KOPT-K1 (cell line): ENCODE data around the gene ELOVL6.
"Not testable (repeated sequence)": the region's sequence is repeated elsewhere in the genome, so short reads cannot be mapped to it uniquely, and the experiment has no call there.

ENCODE experiments used
- H3K27ac ChIP-seq: fragments of 200-600 bp; sonication (generic); 2 replicates; pipeline ENCODE4 v1.5.1; 2016; ENCODE audit warnings: antibody characterized with exemption, mild to moderate bottlenecking, low read depth, low read length; ENCODE audit not compliant: poor library complexity, severe bottlenecking
- H3K36me3 ChIP-seq: fragments of 200-600 bp; sonication (generic); 2 replicates; pipeline ENCODE4 v1.5.1; 2017; ENCODE audit warnings: antibody characterized with exemption, mild to moderate bottlenecking, low read length, moderate library complexity; ENCODE audit not compliant: insufficient read depth
- H3K9me3 ChIP-seq: fragments of 200-600 bp; sonication (generic); 2 replicates; pipeline ENCODE4 v1.5.1; 2017; ENCODE audit warnings: antibody characterized with exemption, low read length, mild to moderate bottlenecking; ENCODE audit not compliant: insufficient read depth, poor library complexity, severe bottlenecking

Gene ELOVL6, protein sequence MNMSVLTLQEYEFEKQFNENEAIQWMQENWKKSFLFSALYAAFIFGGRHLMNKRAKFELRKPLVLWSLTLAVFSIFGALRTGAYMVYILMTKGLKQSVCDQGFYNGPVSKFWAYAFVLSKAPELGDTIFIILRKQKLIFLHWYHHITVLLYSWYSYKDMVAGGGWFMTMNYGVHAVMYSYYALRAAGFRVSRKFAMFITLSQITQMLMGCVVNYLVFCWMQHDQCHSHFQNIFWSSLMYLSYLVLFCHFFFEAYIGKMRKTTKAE

DNA sequence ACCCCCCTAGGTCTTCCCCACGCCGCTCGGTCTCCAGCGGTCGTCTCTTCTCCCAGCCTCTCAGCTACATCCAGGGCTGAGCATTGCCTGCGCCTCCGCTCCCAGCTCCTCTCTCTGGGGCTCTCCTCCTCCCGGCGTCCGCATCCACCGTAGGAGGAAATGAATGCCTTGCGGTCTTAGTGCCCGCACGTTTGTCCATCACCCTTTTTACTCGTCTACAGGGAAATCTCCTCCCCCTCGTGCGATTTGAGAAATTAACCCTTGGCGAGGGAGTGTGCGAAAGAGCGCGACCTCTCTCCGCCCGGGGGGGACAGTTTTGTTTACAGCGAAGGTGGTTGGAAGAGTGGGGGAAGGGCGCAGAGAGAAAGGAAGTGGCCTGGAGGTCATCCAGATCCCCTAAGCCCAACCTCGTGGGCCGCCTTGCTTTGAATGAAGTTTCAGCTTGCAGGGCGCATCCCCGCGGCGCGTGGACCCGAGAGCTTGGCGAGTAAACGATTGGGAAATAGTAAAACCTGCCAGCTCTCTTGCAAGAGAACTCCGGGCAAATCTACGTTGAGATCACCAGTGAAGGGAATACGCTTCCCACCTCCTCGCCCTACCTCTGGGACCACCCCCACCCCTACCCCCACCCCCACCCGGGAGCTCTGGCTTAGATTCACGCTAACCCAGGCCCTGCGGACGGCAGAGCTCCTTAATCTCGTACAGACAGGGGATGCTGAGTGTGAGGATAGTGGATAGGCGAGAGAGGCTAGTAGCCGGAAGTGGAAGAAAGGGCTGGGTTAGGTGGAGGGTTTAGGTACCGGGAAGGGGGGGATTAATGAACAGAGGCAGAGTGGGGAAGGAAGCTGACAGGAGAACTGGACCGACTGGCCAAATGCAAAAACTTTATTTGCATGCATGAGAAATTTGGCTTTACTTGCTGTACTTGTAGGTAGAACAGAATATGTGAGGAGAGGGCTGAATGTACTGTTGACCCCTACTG lies at the start of gene ELOVL6:
Gene ELOVL6, minus strand, starts transcription at position 181 of the 982 bp plus-strand sequence. CDS start 280 bp downstream, outside the sequence.
- H3K36me3 ChIP-seq = no peaks in the 10 kb centered on the region
- H3K9me3 ChIP-seq = no peaks in the 10 kb centered on the region

DNA sequence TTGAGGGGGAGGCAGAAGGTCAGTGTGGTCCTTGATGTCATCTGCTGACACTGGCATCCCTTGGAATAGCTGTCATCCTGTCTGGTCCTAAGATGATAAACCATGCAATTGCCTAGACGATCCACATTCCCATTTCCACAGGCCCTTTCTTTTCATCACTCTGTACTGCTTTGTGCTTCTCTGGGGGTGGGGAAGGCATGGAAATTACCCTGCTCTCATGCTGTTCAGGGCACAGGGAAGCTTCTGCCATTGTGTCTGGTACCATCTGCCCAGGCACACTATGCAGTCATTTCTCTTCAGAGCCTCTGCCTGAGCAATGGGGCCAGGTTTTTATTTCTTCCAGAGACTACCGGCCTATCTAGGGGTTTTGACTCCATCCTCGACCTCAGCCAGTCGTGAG lies 49.7 kb upstream of the ELOVL6 start:
- Histone ChIP-seq H3K27ac (no peak overlapping the region), H3K36me3 (no peaks in the 10 kb centered on the region), H3K9me3 (no peaks in the 10 kb centered on the region)

More for the DNA sequence above, at the start of gene ELOVL6:
- H3K27ac ChIP-seq = peak within 1 kb of the TSS; percentile 93

DNA sequence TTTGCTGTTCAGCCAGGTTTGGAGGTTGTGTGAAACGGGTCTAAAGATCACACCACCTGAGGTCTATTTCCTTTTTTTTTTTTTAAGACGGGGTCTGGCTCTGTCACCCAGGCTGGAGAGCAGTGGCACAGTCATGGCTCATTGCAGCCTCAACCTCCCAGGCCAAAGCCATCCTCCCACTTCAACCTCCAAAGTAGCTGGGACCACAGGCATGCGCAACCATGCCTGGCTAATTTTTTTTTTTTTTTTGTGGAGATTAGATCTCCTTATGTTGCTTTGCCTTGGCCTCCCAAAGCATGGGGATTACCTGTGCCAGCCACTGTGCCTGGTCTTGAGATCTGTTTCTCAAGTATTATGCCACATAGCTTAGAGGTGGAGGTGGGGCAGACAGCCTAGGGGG lies 49.2 kb upstream of the ELOVL6 start:
- Histone ChIP-seq H3K27ac (no peak overlapping the region), H3K9me3 (no peaks in the 10 kb centered on the region), H3K36me3 (no peaks in the 10 kb centered on the region)

DNA sequence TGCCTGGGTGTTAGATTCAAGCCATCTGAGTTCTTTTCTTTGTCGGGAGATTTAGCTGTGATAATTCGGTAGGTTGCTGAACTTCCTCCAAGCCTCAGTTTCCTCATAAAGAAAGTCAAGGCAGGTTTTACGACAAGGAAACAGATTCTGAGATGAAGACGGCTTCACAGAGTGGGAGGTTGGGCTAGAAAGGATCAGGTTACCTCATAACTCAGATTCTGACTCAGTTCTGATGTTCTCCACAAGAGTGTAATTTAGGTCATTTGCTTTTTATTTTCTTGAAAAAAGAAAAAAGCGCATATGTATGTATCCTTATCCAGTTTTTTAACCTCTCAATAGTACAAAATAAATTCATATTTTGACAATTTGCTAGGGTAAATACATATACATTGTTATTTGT lies 47.2 kb upstream of the ELOVL6 start:
- Histone ChIP-seq H3K36me3 (no peaks in the 10 kb centered on the region), H3K9me3 (no peaks in the 10 kb centered on the region), H3K27ac (no peak overlapping the region)

DNA sequence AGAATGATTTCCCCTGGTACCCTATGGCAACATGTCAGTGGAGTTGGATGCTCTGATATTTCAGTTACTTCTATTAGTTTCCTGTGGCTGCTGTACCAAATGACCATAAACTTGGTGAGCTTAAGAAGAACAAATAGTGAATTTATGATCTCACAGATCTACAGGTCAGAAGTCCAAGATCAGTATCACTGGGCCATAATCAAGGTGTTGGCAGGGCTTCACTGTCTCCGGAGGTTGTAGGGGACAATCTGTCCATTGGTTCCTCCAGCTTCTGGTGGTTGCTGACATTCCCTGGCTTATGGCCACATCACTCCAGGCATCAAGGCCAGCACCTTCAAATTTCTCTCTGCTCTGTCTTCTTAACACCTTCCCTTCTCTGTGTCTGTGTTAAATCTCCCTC lies 37.9 kb upstream of the ELOVL6 start:
- no peaks in the 10 kb centered on the region for H3K9me3 ChIP-seq
- no peak overlapping the region for H3K27ac ChIP-seq
- no peaks in the 10 kb centered on the region for H3K36me3 ChIP-seq

DNA sequence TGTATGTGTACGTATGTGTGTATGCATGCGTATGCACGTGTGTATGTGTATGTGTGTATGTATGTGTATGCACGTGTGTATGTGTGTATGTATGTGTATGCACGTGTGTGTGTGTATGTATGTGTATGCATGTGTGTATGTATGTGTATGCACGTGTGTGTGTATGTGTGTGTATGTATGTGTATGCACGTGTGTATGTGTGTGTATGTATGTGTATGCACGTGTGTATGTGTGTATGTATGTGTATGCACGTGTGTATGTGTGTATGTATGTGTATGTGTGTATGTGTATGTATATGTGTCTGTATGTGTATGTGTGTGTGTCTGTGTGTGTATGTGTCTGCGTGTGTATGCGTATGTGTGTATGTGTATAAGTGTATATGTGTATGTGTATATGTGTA lies 35.2 kb upstream of the ELOVL6 start:
- not testable (repeated sequence) for H3K36me3 ChIP-seq, H3K9me3 ChIP-seq, H3K27ac ChIP-seq

DNA sequence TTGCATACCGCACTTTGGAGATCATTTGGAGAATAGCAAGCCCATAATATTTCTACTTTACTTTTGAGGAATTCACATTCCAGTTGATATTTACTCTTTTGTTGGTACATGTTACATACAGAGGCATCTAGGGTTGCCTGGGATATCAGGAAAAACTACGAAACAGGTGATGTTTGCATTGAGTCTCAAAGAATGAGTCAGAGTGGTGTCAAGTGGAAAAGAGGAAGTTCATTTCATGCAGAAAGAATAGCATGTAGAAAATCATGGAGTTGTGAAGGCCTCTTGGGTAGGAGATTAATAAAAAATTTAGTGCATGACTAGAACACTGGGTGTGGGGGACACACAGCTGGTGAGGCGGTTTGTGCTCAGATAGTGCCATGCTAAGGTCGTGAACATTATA lies 33.5 kb upstream of the ELOVL6 start:
- Histone ChIP-seq H3K9me3 (no peaks in the 10 kb centered on the region), H3K36me3 (no peaks in the 10 kb centered on the region), H3K27ac (no peak overlapping the region)

DNA sequence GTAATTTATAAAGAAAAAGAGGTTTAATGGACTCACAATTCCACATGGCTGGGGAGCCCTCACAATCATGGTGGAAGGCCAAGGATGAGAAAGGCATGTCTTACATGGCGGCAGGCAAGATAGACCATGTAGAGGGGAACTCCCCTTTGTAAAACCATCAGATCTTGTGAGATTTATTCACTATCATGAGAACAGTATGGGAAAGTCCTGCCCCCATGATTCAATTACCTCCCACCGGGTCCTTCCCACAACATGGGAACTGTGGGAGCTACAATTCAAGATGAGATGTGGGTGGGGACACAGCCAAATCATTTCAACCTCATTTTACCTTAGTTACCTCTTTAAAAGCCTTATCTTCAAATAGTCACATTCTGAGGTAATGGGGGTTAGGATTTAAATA lies 30.9 kb upstream of the ELOVL6 start:
- Histone ChIP-seq H3K27ac (no peak overlapping the region), H3K36me3 (no peaks in the 10 kb centered on the region), H3K9me3 (no peaks in the 10 kb centered on the region)

DNA sequence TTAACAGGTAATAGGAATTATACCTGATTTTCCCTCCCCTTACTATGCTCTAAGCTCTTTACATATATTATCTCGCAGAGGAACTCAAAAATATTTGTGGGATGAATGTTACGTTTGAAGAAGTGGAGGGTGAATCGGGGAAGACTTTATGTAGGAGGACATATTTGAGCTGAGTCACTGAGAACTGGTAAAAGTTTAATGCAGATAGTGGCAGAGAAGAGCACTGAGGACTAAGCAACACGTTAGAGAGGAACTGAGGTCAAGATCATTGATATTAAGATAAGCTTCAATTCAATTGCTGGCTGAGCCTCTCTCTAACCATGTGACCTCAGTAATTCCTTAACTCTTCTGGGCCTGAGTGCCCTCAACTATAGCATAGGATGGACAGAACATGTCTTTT lies 26.4 kb upstream of the ELOVL6 start:
- Histone ChIP-seq H3K36me3 (no peaks in the 10 kb centered on the region), H3K27ac (no peak overlapping the region), H3K9me3 (no peaks in the 10 kb centered on the region)

DNA sequence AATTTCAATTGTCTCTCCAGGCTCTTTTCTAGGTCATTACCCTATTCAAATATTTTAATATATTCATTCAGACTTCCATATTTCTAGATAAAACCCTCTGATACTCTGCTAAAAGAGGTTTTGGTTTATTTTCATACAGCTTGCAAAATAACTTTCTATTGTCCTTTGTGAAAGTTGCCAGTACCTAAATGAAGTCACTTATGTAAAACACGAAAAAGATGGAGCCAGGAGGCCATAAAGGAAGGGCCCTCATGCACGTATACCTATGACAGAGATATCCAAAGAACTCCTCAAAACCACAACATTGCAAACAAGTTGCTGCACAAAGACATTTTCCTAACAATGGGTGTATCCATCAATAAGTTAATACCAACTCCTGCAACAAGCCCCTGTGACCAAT lies 25.7 kb upstream of the ELOVL6 start:
- Histone ChIP-seq H3K9me3 (peaks cover 2% of the 10 kb centered on the region), H3K27ac (no peak overlapping the region)

DNA sequence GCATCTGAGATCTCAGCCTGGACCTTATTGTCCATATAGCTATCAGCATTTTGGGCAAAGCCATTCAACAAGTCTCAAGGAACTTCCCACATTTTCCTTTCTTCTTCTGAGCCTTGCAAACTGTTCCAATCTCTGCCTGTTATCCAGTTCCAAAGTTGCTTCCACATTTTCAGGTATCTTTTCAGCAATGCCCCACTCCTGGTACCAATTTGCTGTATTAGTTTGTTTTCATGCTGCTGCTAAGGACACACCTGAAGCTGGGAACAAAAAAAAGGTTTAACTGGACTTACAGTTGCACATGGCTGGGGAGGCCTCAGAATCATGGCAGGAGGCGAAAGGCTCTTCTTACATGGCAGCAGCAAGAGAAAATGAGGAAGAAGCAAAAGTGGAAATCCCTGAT lies 20.5 kb upstream of the ELOVL6 start:
- H3K27ac ChIP-seq, H3K36me3 ChIP-seq: not testable (repeated sequence)
- peaks cover 14% of the 10 kb centered on the region for H3K9me3 ChIP-seq

More for the DNA sequence above, 25.7 kb upstream of the ELOVL6 start:
- H3K36me3 ChIP-seq = no peaks in the 10 kb centered on the region

DNA sequence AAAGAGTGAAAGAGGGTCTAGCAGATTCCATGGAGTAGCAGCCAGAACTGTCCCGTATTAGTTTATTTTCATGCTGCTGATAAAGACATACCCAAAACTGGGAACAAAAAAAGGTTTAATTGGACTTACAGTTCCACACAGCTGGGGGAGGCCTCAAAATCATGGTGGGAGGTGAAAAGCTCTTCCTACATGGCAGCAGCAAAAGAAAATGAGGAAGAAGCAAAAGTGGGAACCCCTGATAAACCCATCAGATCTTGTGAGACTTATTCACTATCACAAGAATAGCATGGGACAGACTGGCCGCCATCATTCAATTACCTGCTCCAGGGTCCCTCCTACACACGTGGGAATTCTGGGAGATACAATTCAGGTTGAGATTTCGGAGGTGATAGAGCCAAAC lies 18.8 kb upstream of the ELOVL6 start:
- H3K27ac ChIP-seq, H3K36me3 ChIP-seq: not testable (repeated sequence)
- H3K9me3 ChIP-seq = peaks cover 14% of the 10 kb centered on the region

DNA sequence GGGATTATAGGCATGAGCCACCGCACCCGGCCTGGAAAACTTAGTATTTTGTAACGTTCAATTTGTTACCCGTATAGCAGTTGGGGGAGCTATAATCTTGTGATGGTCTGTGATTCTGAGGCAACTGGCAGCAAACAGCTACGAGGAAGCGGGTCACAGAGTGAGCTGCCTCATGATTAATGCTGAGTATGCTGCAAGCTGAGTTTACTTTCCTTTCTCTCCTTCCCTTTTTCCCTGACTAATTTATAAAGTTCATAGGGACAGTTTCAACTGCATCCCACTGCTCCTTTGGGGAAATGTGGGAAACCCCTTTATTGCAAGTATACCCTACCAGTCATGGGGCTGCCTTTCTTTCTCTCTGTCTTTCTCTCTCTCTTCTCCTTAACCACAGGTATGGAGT lies 17.7 kb upstream of the ELOVL6 start:
- no peaks in the 10 kb centered on the region for H3K36me3 ChIP-seq
- peaks cover 14% of the 10 kb centered on the region for H3K9me3 ChIP-seq

DNA sequence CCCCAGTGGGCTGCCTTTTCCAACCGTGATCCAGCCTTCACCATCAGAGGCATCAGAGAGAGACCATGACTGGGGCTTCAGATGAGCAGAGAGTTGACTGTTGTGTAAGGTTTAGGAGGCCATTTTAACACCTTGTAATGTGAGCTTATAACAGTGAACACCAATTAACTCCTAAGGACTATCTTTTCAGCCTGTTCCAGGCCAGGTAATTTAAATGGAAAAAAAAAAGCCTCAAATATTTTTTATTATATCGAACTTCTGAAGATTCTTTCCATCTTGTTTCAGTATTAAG lies 13.3 kb upstream of the ELOVL6 start:
- H3K9me3 ChIP-seq = no peaks in the 10 kb centered on the region
- no peaks in the 10 kb centered on the region for H3K36me3 ChIP-seq
- H3K27ac ChIP-seq = no peak overlapping the region

More for the DNA sequence above, 17.7 kb upstream of the ELOVL6 start:
- H3K27ac ChIP-seq = no peak overlapping the region

DNA sequence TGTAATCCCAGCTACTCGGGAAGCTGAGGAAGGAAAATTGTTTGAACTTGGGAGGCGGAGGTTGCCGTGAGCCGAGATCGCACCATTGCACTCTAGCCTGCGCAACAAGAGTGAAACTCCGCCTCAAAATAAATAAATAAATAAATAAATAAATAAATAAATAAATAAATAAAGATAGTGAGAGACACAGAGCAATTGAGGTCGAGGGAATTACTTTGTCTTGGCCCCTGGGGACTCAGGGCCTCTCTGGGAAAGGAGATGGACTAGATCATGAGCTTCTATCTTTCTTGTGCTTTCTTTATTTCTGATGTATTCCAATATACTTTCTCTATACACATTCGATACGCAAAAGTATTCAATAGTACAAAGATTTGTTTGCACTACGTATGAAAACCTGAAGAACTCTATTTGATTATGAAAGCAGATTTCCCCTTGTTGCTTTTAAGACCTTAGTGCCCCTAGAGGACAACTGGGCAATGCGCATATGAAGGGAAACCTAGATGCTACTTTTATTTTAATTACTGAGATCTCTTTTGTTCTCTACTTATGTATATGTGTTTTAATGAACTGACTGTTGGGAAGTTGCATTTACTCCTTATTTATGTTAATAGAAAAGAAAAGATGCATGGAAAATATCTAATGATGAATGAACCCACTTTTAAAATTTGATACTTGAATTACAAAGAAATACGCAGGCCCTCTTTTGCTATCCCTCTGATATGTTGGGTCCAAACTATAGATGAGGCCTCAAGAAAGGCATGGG lies 12.8 kb upstream of the ELOVL6 start:
- Histone ChIP-seq H3K27ac (no peak overlapping the region), H3K36me3 (no peaks in the 10 kb centered on the region), H3K9me3 (no peaks in the 10 kb centered on the region)
